CD4-positive, alpha-beta T cell treated with Interleukin-17A for 4 hours (primary cell): ENCODE results near the gene EFHB.
A peak's percentile ranks its signal among the peaks of the same experiment; 100 is the strongest.
"Not testable (repeated sequence)": the region's sequence is repeated elsewhere in the genome, so short reads cannot be mapped to it uniquely, and the experiment has no call there.

Source experiments
- DNase-seq: peaks from one replicate; pipeline ENCODE4 v3.0.0-alpha.2; 2020; ENCODE audit warnings: mixed read lengths

EFHB gene

DNA sequence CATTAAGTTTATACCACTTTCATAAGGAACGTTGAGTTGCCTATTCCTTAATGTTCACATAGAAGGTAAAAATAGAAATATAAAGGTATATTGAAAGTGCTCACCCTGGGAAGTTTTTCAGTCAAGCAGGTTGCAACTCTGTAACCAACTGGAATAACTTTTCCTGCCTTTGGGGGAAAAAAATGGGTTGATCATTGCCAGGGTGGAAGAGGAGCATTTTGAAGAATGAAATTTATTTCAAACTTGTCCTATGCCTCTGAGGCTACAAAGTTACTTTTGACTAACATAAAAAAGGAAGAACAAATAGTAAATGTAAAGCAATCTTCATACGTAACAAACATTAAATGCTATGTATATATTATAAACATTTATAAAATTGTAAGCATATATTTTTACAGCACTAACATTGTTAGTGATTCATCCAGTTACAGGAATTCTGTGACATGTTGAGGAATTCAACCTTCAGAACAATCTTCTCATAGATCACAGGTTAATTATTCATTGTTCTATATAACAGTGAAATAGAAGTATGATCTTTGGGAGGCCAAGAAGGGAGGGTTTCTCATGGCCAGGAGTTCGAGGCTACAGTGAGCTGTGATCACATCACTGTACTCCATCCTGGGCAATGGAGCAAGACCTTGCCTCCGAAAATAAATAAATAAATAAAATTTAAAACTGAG lies 13.5 kb downstream of the EFHB start:
- no peak for DNase-seq

DNA sequence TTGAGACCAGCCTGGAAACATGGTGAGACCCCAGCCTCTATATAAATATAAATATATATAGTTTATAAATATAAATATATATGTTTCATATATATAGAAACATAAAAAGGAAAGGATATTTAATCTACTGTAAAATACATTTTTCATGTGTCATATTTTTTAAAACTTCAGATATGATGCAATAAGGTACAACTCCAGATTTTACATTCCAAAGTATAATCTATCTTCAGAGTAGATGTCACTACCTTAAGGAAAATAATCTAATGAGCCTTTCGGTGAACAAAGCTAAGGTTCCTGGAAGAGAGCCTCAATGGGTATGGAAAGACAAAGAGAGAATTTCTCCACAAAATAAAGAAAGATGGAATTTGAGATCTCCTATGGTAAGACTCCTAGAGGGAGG lies 16.9 kb downstream of the EFHB start:
- DNase-seq: no peak

- DNase-seq: no peak
These were observed 22.6 kb downstream of the EFHB start for GRCh38 chr3:19911452-19911851.

GRCh38 chr3:19907523-19907922 lies 26.5 kb downstream of the EFHB start:
- DNase-seq: no peak

GRCh38 chr3:19903649-19904048 lies 30.4 kb downstream of the EFHB start:
- DNase-seq: no peak

DNA sequence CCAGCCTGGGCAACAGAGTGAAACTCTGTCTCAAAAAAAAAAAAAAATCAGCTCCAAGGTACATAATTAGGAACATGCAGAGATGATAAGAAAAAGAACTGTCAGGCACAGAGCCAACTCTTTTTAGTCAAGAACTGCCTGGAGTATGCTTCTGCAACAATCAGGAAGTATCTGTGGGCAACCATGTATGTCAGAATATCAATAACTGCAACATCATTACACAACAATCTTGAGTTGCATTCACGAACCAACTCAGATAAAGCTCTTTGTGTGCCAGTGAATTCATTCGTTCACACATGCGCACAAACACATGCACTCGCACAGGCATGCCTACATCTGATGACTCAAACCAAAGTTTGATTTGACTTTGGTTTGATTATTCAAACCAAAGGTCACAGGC lies 32.1 kb downstream of the EFHB start:
- no peak for DNase-seq

DNA sequence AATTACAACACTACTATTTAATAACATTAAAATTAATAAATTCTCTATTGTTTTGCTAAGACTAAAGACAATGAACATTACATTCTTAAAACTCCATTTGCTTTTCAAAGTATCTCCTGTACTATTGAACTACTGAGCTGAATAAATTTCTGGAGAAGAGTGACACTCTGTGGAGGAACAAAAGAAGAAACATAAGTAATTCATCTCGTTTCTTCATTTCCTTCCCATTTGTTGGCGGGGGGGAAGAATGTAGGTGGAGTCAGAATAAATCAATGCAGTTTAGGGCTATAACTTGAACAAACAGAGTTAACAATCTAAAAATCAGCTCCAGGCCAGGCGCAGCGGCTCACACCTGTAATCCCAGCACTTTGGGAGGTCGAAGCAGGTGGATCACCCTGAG lies 32.7 kb downstream of the EFHB start:
- no peak for DNase-seq

GRCh38 chr3:19899833-19900232 lies 34.2 kb downstream of the EFHB start:
- DNase-seq: not testable (repeated sequence)

- no peak for DNase-seq
These were observed 34.8 kb downstream of the EFHB start for GRCh38 chr3:19899264-19899663.

GRCh38 chr3:19898721-19899120 lies 35.3 kb downstream of the EFHB start:
- no peak for DNase-seq

GRCh38 chr3:19891740-19892139 lies 42.3 kb downstream of the EFHB start:
- DNase-seq: no peak

DNA sequence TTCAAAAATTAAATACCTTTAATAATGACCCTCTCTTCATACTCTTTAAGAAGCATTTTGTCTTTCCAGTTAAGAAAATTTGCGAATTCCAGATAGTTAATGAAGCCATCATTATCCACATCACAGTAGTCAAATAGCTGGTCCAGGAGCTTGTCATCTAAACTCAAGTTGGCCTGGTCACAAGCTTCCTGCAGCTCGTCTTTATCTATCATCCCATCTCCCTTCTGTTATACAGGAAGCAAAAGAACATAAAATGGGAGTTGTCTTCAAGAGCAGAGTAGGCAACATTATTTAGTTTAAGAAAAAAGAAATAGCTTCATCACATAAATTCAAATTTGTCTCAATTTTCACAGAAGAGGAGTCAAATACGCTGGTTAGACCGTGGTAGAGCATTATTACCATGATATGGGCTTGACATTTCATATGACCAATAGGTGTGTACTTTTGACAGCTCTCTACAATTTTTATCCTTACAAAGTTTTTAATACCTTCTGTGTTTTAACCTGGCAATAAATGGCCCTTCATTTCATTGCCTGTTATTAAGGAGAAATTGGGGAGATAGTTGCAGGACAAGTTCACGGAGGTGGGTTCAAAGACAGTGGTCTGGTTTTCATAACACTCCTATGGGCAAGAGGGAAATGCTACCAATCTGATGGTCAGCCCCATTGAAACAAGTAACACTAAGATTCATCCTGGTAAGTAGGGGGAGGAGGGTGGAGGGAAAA lies 45.4 kb downstream of the EFHB start:
- DNase-seq: no peak

DNA sequence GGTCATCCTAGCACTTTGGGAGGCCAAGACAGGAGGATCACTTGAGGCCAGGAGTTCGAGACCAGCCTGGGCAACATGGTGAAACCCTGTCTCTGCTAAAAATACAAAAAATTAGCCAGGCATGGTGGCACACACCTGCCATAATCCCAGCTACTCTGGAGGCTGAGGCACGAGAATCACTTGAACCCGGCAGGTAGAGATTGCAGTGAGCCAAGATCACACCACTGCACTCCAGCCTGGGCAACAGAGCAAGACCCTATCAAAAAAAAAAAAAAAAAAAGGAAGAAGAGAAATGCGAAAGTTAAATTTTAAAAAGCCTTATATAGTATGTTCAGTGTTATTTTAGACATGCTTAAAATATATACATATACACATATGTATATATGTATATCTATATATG lies 46.9 kb downstream of the EFHB start:
- not testable (repeated sequence) for DNase-seq

DNA sequence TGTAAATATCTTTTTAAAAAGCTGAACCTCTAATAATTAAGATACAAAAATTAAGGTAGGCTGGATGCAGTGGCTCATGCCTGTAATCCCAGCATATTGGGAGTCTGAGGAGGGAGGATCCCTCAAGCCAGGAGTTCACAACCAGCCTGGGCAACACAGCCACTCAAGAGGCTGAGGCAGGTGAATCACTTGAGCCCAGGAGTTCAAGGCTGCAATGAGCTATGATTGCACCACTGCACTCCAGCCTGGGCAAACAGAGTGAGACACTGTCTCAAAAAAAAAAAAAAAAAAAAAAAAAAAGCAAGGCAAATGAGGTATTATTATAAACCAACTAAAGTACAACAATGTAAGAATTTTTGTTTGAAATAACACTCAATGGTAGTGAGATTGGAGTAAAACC lies 47.6 kb downstream of the EFHB start:
- no peak for DNase-seq

GRCh38 chr3:19885468-19885867 lies 48.5 kb downstream of the EFHB start:
- peak; percentile 5 for DNase-seq

GRCh38 chr3:19881852-19882251 lies 52.2 kb downstream of the EFHB start:
- DNase-seq: no peak

DNA sequence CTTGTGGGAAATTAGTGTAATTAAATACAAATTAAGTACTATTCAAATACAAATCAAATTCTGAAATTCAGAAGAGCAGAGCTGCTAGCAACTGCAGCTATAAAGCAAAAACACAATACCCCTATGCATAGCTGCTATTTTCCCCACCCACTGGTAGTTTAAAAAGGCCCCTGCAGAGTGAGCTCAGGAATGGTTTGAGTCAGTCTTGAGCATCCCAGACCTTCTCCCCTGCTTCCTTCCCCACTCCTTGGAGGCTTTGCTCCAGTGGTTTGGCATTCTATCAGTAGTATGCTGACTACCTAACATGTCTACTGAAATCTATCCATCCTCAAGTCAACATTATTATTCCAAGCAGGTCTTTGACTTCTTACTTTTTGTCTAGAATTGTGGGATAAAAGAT lies 53.0 kb downstream of the EFHB start:
- no peak for DNase-seq

DNA sequence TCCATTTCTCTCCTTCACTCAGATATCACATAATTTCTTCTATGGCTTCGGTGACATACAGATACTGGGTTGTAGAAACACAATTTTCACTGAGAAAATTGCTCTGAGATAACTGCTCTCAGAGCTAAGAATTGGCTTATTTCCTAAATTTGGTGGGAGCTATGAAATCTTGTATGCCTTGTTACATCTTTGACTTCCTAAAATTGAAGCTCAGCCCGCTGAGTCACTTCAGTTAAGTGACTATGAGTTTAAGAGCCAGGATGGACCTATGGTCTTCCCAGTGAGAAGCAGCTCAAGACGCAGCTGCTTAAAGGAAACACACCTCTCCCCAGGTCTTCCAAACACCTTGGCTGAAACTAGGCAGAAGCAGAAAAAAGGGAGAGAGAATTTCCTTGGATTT lies 56.4 kb downstream of the EFHB start:
- DNase-seq: no peak

- DNase-seq: peak; percentile 34
These were observed 67.2 kb downstream of the EFHB start for GRCh38 chr3:19866751-19867347.

- DNase-seq: not testable (repeated sequence)
These were observed 78.7 kb downstream of the EFHB start for GRCh38 chr3:19855318-19855717.

DNA sequence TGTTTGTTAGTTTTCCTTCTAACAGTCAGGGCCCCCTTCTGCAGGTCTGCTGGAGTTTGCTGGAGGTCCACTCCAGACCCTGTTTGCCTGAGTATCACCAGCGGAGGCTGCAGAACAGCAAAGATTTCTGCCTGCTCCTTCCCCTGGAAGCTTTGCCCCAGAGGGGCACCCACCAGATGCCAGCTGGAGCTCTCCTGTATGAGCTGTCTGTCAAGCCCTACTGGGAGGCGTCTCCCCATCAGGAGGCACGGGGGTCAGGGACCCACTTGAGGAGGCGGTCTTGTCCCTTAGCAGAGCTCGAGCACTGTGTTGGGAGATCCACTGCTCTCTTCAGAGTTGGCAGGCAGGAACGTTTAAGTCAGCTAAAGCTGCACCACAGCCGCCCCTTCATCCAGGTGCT lies 87.4 kb downstream of the EFHB start:
- DNase-seq: not testable (repeated sequence)
